Panc1 (cell line): ENCODE data around the gene INPP5E.

ENCODE experiments used
- POLR2AphosphoS5 ChIP-seq: IDR thresholded peaks from 2 replicates; pipeline ENCODE4 v1.6.1; 2012; ENCODE audit warnings: mild to moderate bottlenecking, low read depth, low read length, moderate library complexity
- REST ChIP-seq, 2 experiments: IDR thresholded peaks; 2 replicates each; pipeline ENCODE4 v1.6.1; 2011 to 2012; ENCODE audit warnings: low read depth in 2 of 2, control low read depth in 1 of 2, low read length in 1 of 2, mild to moderate bottlenecking in 1 of 2, moderate library complexity in 1 of 2; ENCODE audit not compliant: insufficient read depth in 1 of 2
- SIN3A ChIP-seq: IDR thresholded peaks from 2 replicates; pipeline ENCODE4 v1.6.1; 2012; ENCODE audit warnings: low read depth, mild to moderate bottlenecking, low read length, moderate library complexity, borderline replicate concordance; ENCODE audit not compliant: insufficient read depth
- TCF7L2 ChIP-seq: IDR thresholded peaks from 2 replicates; pipeline ENCODE4 v1.6.1; 2011; ENCODE audit warnings: mild to moderate bottlenecking, low read depth, low read length, inconsistent platforms
- TF ChIP-seq, protein P1 (sequence below): fragments of 450-650 bp; IDR thresholded peaks from 2 replicates; pipeline ENCODE4 v1.5.1; 2017; ENCODE audit warnings: mild to moderate bottlenecking

GRCh38 chr9:136391737-136392537 is 47.7 kb downstream of the INPP5E start:
- TF ChIP-seq, protein P1, sequence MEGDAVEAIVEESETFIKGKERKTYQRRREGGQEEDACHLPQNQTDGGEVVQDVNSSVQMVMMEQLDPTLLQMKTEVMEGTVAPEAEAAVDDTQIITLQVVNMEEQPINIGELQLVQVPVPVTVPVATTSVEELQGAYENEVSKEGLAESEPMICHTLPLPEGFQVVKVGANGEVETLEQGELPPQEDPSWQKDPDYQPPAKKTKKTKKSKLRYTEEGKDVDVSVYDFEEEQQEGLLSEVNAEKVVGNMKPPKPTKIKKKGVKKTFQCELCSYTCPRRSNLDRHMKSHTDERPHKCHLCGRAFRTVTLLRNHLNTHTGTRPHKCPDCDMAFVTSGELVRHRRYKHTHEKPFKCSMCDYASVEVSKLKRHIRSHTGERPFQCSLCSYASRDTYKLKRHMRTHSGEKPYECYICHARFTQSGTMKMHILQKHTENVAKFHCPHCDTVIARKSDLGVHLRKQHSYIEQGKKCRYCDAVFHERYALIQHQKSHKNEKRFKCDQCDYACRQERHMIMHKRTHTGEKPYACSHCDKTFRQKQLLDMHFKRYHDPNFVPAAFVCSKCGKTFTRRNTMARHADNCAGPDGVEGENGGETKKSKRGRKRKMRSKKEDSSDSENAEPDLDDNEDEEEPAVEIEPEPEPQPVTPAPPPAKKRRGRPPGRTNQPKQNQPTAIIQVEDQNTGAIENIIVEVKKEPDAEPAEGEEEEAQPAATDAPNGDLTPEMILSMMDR = no peak
- TF ChIP-seq REST (IDR thresholded peaks at IDR 0.05; ENCODE audit: insufficient read depth in 1 of 2, low read depth in 2 of 2, low read length in 1 of 2) = no peak
- TF ChIP-seq POLR2AphosphoS5 = no peak
- TF ChIP-seq SIN3A = no peak
- no peak for TF ChIP-seq TCF7L2
